ENCODE measurements around the gene GBE1. TPM values are rescaled to one million over a fixed set of nuclear protein-coding genes. Genes with fewer than 3 reads are reported as not detected.

Gene GBE1
- total RNA-seq, 1 experiment from 2014 or later: 12.7 TPM

DNA sequence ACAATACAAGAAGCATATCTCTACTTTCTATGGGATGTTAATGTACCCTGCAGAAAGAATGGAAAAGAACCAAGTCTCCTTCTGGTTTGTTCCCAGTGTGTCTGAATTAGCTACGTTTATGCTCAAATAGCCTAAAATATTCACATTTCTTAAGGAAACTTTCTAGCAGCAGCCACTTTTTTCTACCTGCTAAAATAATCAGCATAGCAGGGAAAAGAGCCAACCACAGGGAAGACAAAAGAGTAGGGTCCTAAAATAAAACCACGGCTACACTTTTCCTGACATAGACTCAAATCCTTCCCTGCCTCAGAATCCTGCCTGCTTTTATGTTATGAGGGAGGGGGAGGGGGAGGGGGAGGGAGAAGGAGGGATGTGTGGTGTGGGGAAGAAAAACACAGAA, 136.7 kb downstream of the GBE1 start:
- no peaks in the 10 kb centered on the region for H3K4me1 Mint-ChIP-seq (ENCODE audit: low read depth, unreplicated experiment)

DNA sequence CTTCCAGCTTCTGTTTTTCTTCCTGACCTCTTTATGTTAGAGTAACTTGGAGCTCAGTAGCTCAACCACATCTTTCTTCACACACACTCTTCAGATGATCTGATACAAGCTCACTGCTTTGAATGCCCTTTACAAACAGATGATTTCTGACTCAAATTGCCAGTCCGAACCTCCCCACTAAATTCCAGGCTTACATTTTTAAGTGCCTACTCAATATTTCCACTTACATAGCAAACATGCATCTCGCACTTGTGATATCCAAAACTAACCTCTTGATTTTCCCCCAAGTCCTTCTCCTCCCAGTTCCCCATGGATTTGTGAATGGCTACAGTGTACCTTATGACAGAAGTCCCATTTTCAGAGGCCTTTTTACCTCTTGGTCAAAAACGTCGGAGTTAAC, 139.1 kb downstream of the GBE1 start:
- no peak overlapping the region for H3K27ac Mint-ChIP-seq (ENCODE audit: unreplicated experiment)
- H3K27me3 Mint-ChIP-seq (ENCODE audit: unreplicated experiment): no peaks in the 10 kb centered on the region
- no peaks in the 10 kb centered on the region for H3K9me3 Mint-ChIP-seq (ENCODE audit: low read depth, unreplicated experiment)
- CTCF ChIA-PET: no interaction called here
- TF ChIP-seq, protein P1, sequence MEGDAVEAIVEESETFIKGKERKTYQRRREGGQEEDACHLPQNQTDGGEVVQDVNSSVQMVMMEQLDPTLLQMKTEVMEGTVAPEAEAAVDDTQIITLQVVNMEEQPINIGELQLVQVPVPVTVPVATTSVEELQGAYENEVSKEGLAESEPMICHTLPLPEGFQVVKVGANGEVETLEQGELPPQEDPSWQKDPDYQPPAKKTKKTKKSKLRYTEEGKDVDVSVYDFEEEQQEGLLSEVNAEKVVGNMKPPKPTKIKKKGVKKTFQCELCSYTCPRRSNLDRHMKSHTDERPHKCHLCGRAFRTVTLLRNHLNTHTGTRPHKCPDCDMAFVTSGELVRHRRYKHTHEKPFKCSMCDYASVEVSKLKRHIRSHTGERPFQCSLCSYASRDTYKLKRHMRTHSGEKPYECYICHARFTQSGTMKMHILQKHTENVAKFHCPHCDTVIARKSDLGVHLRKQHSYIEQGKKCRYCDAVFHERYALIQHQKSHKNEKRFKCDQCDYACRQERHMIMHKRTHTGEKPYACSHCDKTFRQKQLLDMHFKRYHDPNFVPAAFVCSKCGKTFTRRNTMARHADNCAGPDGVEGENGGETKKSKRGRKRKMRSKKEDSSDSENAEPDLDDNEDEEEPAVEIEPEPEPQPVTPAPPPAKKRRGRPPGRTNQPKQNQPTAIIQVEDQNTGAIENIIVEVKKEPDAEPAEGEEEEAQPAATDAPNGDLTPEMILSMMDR (IDR thresholded peaks at IDR 0.05; ENCODE audit: unreplicated experiment): no peak
- H3K36me3 Mint-ChIP-seq (ENCODE audit: insufficient read depth, unreplicated experiment): no peaks in the 10 kb centered on the region
- no peak overlapping the region for H3K4me3 Mint-ChIP-seq (ENCODE audit: low read depth, unreplicated experiment)
- no peak for DNase-seq
- H3K4me1 Mint-ChIP-seq (ENCODE audit: low read depth, unreplicated experiment): no peaks in the 10 kb centered on the region
- BruUV-seq (replicated peaks): no TSS peak
- intact Hi-C loops (cut with micrococcal nuclease; ENCODE audit: unreplicated experiment): no loop called here

More for the DNA sequence above, 136.7 kb downstream of the GBE1 start:
- BruUV-seq (replicated peaks): no TSS peak
- Mint-ChIP-seq H3K9me3 (ENCODE audit: low read depth, unreplicated experiment) (no peaks in the 10 kb centered on the region), H3K4me3 (ENCODE audit: low read depth, unreplicated experiment) (no peak overlapping the region), H3K27ac (ENCODE audit: unreplicated experiment) (no peak overlapping the region), H3K27me3 (ENCODE audit: unreplicated experiment) (no peaks in the 10 kb centered on the region), H3K36me3 (ENCODE audit: insufficient read depth, unreplicated experiment) (no peaks in the 10 kb centered on the region)
- TF ChIP-seq, protein P1 (IDR thresholded peaks at IDR 0.05; ENCODE audit: unreplicated experiment): no peak
- CTCF ChIA-PET: interaction anchor here (0.7 kb wide), 1 partner anchor 10 kb away, joined by 6 read pairs; no protein-coding TSS in a partner anchor
- DNase-seq: no peak
- intact Hi-C loops (cut with micrococcal nuclease; ENCODE audit: unreplicated experiment): no loop called here

DNA sequence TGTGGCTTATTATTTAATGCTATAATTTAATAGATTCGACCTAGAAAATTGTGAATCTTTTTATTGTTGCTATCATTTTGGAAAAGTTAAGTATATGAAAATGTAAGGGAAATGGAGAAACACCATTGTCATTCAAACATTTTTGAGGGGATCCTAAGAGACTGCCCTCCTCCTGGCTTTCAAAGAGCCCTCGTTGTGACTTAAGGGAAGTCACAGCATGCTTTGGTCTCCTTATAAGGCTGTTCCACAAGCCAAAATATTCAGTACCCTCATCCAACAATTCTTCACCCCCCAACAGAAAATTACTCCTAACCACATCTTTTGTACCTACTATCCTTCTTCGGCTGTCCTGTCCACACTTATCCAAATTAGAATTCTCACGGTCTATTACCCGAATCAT, 140.2 kb downstream of the GBE1 start:
- Mint-ChIP-seq H3K4me1 (ENCODE audit: low read depth, unreplicated experiment) (no peaks in the 10 kb centered on the region), H3K36me3 (ENCODE audit: insufficient read depth, unreplicated experiment) (no peaks in the 10 kb centered on the region), H3K27ac (ENCODE audit: unreplicated experiment) (no peak overlapping the region), H3K27me3 (ENCODE audit: unreplicated experiment) (no peaks in the 10 kb centered on the region), H3K4me3 (ENCODE audit: low read depth, unreplicated experiment) (no peak overlapping the region), H3K9me3 (ENCODE audit: low read depth, unreplicated experiment) (no peaks in the 10 kb centered on the region)
- intact Hi-C loops (cut with micrococcal nuclease; ENCODE audit: unreplicated experiment): no loop called here
- CTCF ChIA-PET: no interaction called here
- DNase-seq: no peak
- BruUV-seq (replicated peaks): no TSS peak
- TF ChIP-seq, protein P1 (IDR thresholded peaks at IDR 0.05; ENCODE audit: unreplicated experiment): no peak

DNA sequence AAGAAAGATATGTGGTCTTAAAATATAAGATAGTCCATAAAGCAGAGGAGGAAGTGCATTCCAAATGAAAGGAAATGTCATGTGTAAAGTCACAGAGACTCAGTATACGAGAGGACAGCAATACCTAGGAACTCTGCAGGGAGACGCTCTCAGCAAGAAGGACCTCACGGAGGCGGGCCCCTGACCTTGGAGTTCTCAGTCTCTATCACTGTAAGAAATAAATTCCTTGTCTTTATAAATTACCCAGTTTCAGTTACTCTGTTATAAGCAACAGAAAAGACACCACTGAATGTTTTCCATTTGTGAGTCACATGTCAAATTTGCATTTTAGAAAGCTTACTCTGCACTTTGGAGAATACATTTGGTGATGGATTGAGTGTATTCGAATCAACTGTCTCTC, 140.6 kb downstream of the GBE1 start:
- Mint-ChIP-seq H3K4me3 (ENCODE audit: low read depth, unreplicated experiment) (no peak overlapping the region), H3K27me3 (ENCODE audit: unreplicated experiment) (no peaks in the 10 kb centered on the region), H3K36me3 (ENCODE audit: insufficient read depth, unreplicated experiment) (no peaks in the 10 kb centered on the region), H3K9me3 (ENCODE audit: low read depth, unreplicated experiment) (no peaks in the 10 kb centered on the region), H3K4me1 (ENCODE audit: low read depth, unreplicated experiment) (no peaks in the 10 kb centered on the region), H3K27ac (ENCODE audit: unreplicated experiment) (no peak overlapping the region)
- intact Hi-C loops (cut with micrococcal nuclease; ENCODE audit: unreplicated experiment): no loop called here
- no TSS peak for BruUV-seq (replicated peaks)
- TF ChIP-seq, protein P1 (IDR thresholded peaks at IDR 0.05; ENCODE audit: unreplicated experiment): no peak
- DNase-seq: no peak
- CTCF ChIA-PET: no interaction called here
